Peyer's patch (tissue), 4 donors: Measurements from ENCODE around the gene SPINK13. TPM values are rescaled to one million over a fixed set of nuclear protein-coding genes. Genes with fewer than 3 reads are reported as not detected.

Source experiments
- DNase-seq, 3 donors: peaks; one replicate each; pipeline ENCODE4 v3.0.0-alpha.2; 2017 to 2019
- H3K27ac ChIP-seq, 4 donors: fragments of 200-600 bp; sonication (generic); one replicate each; pipeline ENCODE4 v1.5.1; 2016 to 2019
- H3K27me3 ChIP-seq, 2 donors: fragments of 200-600 bp; sonication (generic); one replicate each; pipeline ENCODE4 v1.5.1; 2019
- H3K36me3 ChIP-seq, 3 donors: fragments of 200-600 bp; sonication (generic); one replicate each; pipeline ENCODE4 v1.5.1; 2016 to 2019
- H3K4me1 ChIP-seq, 4 donors: fragments of 200-600 bp; sonication (generic); one replicate each; pipeline ENCODE4 v1.5.1; 2016 to 2019
- H3K4me3 ChIP-seq, 4 donors: fragments of 200-600 bp; sonication (generic); 1 replicate in 3 of 4; 2 replicates in 1 of 4; pipeline ENCODE4 v1.5.1; 2016 to 2019; ENCODE audit warnings: mild to moderate bottlenecking in 1 of 4
- H3K9me3 ChIP-seq, 4 donors: fragments of 200-600 bp; sonication (generic); one replicate each; pipeline ENCODE4 v1.5.1; 2016 to 2019; ENCODE audit warnings: mild to moderate bottlenecking in 1 of 4
- POLR2A ChIP-seq, 2 donors: fragments of 450-650 bp; IDR thresholded peaks; one replicate each; pipeline ENCODE4 v1.5.1; 2017; ENCODE audit warnings: antibody characterized with exemption in 2 of 2, mild to moderate bottlenecking in 2 of 2, moderate library complexity in 2 of 2
- total RNA-seq, 4 donors: library from RNA; depleted of rRNA; stranded (reverse); fragments of >200 nt; gene quantifications; one replicate each; pipeline ENCODE4 v1.1.0, GENCODE V29; 2016
- TF ChIP-seq, protein P1 (sequence below), 6 experiments: fragments of 450-650 bp in 4 of 6; fragments of 200-600 bp in 2 of 6; sonication (generic) in 1 of 6; IDR thresholded peaks; one replicate each; pipeline ENCODE4 v1.5.1; 2017 to 2019; ENCODE audit warnings: antibody characterized with exemption in 6 of 6, mild to moderate bottlenecking in 3 of 6, moderate library complexity in 1 of 6

Gene SPINK13
- total RNA-seq, 4 donors from 2014 or later, result not detected

- Histone ChIP-seq H3K9me3 (no peaks in the 10 kb centered on the region), H3K4me1 (no peaks in the 10 kb centered on the region), H3K27ac (no peak overlapping the region), H3K36me3 (no peaks in the 10 kb centered on the region), H3K4me3 (no peak overlapping the region), H3K27me3 (no peaks in the 10 kb centered on the region)
- DNase-seq, result no peak
- TF ChIP-seq, protein P1, sequence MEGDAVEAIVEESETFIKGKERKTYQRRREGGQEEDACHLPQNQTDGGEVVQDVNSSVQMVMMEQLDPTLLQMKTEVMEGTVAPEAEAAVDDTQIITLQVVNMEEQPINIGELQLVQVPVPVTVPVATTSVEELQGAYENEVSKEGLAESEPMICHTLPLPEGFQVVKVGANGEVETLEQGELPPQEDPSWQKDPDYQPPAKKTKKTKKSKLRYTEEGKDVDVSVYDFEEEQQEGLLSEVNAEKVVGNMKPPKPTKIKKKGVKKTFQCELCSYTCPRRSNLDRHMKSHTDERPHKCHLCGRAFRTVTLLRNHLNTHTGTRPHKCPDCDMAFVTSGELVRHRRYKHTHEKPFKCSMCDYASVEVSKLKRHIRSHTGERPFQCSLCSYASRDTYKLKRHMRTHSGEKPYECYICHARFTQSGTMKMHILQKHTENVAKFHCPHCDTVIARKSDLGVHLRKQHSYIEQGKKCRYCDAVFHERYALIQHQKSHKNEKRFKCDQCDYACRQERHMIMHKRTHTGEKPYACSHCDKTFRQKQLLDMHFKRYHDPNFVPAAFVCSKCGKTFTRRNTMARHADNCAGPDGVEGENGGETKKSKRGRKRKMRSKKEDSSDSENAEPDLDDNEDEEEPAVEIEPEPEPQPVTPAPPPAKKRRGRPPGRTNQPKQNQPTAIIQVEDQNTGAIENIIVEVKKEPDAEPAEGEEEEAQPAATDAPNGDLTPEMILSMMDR (IDR thresholded peaks at IDR 0.05), result no peak
- TF ChIP-seq POLR2A (IDR thresholded peaks at IDR 0.05), result no peak
Measured at GRCh38 chr5:148230240-148230639, 38.4 kb upstream of the SPINK13 start.

- H3K36me3 ChIP-seq, result no peaks in the 10 kb centered on the region
- TF ChIP-seq, protein P1 (IDR thresholded peaks at IDR 0.05), result no peak
- no peak for TF ChIP-seq POLR2A (IDR thresholded peaks at IDR 0.05)
- H3K4me1 ChIP-seq, result no peaks in the 10 kb centered on the region
- no peaks in the 10 kb centered on the region for H3K27me3 ChIP-seq
- no peaks in the 10 kb centered on the region for H3K9me3 ChIP-seq
- no peak for DNase-seq
- H3K27ac ChIP-seq, result no peak overlapping the region
- no peak overlapping the region for H3K4me3 ChIP-seq
Measured at GRCh38 chr5:148237785-148238417, 30.7 kb upstream of the SPINK13 start.

DNA sequence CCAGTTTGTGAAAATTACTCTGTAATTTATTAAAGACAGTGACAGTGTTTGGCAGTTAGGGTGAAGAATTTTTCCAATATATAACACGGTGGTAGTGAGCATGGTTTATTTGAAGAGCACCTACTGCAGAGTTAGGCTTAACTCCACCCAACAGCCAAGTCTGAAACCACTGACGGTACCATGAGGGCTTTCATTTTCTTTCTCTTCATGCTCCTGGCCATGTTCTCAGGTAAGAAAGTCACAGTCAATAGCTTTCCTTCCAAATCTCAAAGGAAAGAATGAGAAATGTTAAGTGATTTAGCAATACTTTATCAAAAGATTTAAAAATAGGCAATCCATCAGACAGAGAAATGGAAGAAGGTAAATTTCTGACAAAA is 30.2 kb upstream of the SPINK13 start, which contains the start of gene MARCOL:
TSS of gene MARCOL (plus strand) at position 108 of the 377 bp plus-strand sequence. CDS start at position 181, 73 bp downstream.
- H3K27ac ChIP-seq, result no peak within 1 kb of the TSS
- H3K36me3 ChIP-seq, result no peaks in the 10 kb centered on the region
- no peak for DNase-seq
- H3K27me3 ChIP-seq, result no peaks in the 10 kb centered on the region
- TF ChIP-seq POLR2A (IDR thresholded peaks at IDR 0.05), result no peak
- TF ChIP-seq, protein P1 (IDR thresholded peaks at IDR 0.05), result no peak
- H3K9me3 ChIP-seq, result no peaks in the 10 kb centered on the region
- H3K4me1 ChIP-seq, result no peaks in the 10 kb centered on the region
- H3K4me3 ChIP-seq, result no peak within 1 kb of the TSS

DNA sequence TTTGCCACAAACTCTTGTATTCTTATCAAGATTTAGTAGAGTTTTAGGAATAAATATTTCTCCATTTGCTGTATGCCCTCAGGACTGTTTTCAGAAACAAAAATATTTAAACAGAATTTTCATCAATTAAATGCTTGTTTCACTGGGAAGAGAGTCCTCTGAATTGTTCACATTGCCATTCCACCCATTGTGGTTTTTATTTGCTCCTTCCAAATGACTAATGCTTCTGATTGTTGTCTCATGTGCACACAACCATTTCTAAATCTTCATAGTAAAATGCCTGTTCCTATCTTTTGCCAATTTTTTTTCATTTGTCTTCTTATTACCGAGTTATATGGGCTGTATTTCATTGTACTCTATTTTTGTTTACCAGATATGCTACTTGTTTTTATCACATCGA is 19.7 kb upstream of the SPINK13 start:
- no peaks in the 10 kb centered on the region for H3K36me3 ChIP-seq
- DNase-seq, result no peak
- no peaks in the 10 kb centered on the region for H3K9me3 ChIP-seq
- no peaks in the 10 kb centered on the region for H3K27me3 ChIP-seq
- TF ChIP-seq, protein P1 (IDR thresholded peaks at IDR 0.05), result no peak
- TF ChIP-seq POLR2A (IDR thresholded peaks at IDR 0.05), result no peak
- H3K4me3 ChIP-seq, result no peak overlapping the region
- H3K4me1 ChIP-seq, result no peaks in the 10 kb centered on the region
- no peak overlapping the region for H3K27ac ChIP-seq

- Histone ChIP-seq H3K9me3 (no peaks in the 10 kb centered on the region), H3K27me3 (no peaks in the 10 kb centered on the region), H3K36me3 (no peaks in the 10 kb centered on the region), H3K27ac (no peak overlapping the region), H3K4me1 (no peaks in the 10 kb centered on the region), H3K4me3 (no peak overlapping the region)
- DNase-seq, result no peak
- TF ChIP-seq POLR2A (IDR thresholded peaks at IDR 0.05), result no peak
- TF ChIP-seq, protein P1 (IDR thresholded peaks at IDR 0.05), result no peak
Measured at GRCh38 chr5:148255456-148255855, 13.1 kb upstream of the SPINK13 start.
